NCI-H146 treated with DMSO at 0.1 percent for 48 hours (cell line): Measurements from ENCODE around the gene LCA5.
A peak's percentile ranks its signal among the peaks of the same experiment; 100 is the strongest.
"Not testable (repeated sequence)": the region's sequence is repeated elsewhere in the genome, so short reads cannot be mapped to it uniquely, and the experiment has no call there.

Experiments
- DNase-seq: peaks from one replicate; lab custom pipeline; 2025; ENCODE audit not compliant: unreplicated experiment; lab: John Stamatoyannopoulos, UW

The LCA5 gene

GRCh38 chr6:79536954-79537747, at the start of gene LCA5:
Gene LCA5 (minus strand): TSS chr6:79537430. CDS start chr6:79518894, 18,536 bp downstream.
- peak; percentile 96 for DNase-seq

- peak; percentile 4 for DNase-seq
Observed at GRCh38 chr6:79586548-79586947, 49.3 kb upstream of the LCA5 start.

GRCh38 chr6:79584332-79584731, 47.1 kb upstream of the LCA5 start:
- DNase-seq: no peak

- DNase-seq: not testable (repeated sequence)
Observed at GRCh38 chr6:79577926-79578325, 40.7 kb upstream of the LCA5 start.

GRCh38 chr6:79574630-79575225, 37.5 kb upstream of the LCA5 start:
- DNase-seq: no peak

- no peak for DNase-seq
Observed at GRCh38 chr6:79574174-79574573, 36.9 kb upstream of the LCA5 start.

- no peak for DNase-seq
Observed at GRCh38 chr6:79571030-79571367, 33.8 kb upstream of the LCA5 start.

GRCh38 chr6:79570129-79571029, 33.1 kb upstream of the LCA5 start:
- peak; percentile 54 for DNase-seq

GRCh38 chr6:79568996-79569395, 31.8 kb upstream of the LCA5 start:
- DNase-seq: no peak

- no peak for DNase-seq
Observed at GRCh38 chr6:79564636-79565035, 27.4 kb upstream of the LCA5 start.

- DNase-seq: no peak
Observed at GRCh38 chr6:79559706-79560105, 22.5 kb upstream of the LCA5 start.

- no peak for DNase-seq
Observed at GRCh38 chr6:79557673-79558467, 20.6 kb upstream of the LCA5 start.

GRCh38 chr6:79554305-79554704, 17.1 kb upstream of the LCA5 start:
- DNase-seq: no peak

GRCh38 chr6:79551401-79551800, 14.2 kb upstream of the LCA5 start:
- no peak for DNase-seq

- no peak for DNase-seq
Observed at GRCh38 chr6:79548304-79548703, 11.1 kb upstream of the LCA5 start.

GRCh38 chr6:79546186-79546585, 9.0 kb upstream of the LCA5 start:
- no peak for DNase-seq

- DNase-seq: peak; percentile 96
Observed at GRCh38 chr6:79544939-79545450, 7.8 kb upstream of the LCA5 start.

GRCh38 chr6:79544299-79544927, 7.2 kb upstream of the LCA5 start:
- no peak for DNase-seq

- no peak for DNase-seq
Observed at GRCh38 chr6:79543886-79544285, 6.7 kb upstream of the LCA5 start.

GRCh38 chr6:79543411-79543810, 6.2 kb upstream of the LCA5 start:
- DNase-seq: no peak
